NCI-H748 treated with DMSO at 0.1 percent for 48 hours (cell line): ENCODE results near the gene TIRAP.

Source experiments
- DNase-seq: peaks from one replicate; lab custom pipeline; 2025; lab: John Stamatoyannopoulos, UW

TIRAP gene

GRCh38 chr11:126327281-126328000 lies 44.5 kb downstream of the TIRAP start:
- DNase-seq = no peak

DNA sequence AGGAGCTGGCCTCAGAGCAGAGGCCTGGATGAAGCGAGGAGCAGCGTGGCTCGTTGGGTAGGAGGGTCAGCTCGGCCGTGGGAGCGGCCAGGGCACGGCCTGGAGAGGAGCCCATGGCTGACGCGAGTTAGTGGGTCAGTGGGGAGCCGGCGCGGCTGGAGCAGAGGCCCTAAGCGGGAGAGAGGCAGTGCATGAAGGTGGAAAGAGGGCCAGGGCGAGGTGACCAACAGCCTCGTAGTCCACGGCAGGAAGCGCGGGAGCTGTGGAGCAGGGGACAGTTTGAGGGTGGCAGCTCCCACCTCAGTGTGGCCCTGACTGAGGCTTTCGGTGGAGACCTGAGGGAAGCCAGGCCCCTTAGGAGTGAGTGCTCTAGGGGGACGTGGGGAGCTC lies 45.1 kb downstream of the TIRAP start:
- no peak for DNase-seq

- no peak for DNase-seq
Measured at GRCh38 chr11:126328444-126328843, 45.6 kb downstream of the TIRAP start.

DNA sequence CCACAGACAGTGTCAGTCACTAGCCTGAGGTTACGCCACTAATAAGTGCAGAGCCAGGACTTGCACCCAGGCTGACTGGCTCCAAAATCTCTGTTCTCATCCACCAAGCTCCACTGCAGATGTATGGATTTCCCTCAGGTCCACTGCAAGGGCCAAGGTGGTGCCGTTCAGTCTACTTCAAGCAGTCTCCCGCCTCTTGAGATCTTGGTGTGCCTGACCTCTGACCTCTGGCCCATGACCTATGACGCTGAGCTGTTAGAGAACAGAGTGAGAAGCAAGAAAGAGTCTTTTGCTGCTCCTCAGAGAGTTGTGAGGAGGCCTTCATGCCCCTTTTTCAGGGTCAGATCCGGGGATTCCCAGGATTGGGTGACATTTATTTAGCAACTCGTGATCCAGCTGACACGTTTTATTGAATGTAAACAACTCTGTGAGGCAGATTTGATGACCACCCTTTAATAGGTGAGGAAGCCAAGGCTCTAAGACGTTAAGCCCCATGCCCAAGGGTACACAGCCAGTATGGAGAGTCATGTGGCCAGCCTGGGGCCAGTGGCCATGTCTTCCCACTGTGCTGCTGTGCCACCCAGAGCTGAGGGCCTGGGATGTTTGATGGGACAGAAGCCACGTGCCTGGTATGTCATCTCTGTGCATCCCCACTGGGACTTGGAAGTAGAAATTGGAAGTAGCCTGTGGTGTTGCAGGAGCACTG lies 46.2 kb downstream of the TIRAP start:
- no peak for DNase-seq

DNA sequence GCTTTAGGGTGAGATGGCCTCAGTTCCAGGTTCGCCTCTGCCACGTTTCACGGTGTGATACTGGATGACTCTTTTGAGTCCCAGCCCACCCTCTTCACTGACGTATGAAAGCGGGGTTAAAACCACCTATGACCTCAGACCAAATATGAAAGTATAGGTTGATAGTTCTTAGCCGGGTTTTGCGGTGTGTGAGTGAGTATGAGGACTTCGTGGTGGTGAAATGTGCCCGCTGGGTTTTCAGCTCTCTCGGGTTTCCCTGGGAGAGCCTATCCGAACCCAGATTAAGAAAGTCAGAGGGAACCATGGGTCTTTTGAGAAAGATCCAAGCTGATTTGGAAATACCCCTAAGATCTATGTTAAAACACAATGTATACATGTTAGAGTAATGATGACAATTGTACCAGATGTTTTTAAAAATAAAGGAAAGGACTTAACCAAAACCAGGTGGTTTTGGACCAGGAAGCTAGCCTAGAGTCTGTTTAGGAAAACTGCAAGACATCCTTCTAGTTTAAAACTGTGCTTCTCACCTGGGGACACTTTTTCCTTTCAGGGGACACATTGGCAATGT lies 46.8 kb downstream of the TIRAP start:
- no peak for DNase-seq

GRCh38 chr11:126331286-126331685 lies 48.4 kb downstream of the TIRAP start:
- DNase-seq = no peak

- DNase-seq = no peak
Measured at GRCh38 chr11:126332221-126332711, 49.4 kb downstream of the TIRAP start.

DNA sequence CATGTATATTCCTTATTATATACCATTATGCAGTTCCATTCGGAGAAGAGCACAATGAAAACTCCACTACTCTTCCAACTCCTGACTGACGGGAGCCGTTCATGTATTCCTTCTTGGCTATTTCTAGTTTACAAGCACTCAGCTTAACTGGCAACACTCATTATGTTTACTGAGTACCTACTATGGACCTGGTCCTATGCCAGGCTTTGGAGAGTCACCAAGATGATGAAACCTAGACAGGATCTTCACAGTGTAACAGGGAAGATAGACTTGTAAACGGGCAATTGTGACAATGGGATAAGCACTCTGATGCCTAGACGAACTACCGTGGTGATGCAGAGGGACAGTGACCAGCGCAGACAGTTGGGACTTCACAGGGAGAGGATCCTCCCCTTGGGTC lies 50.2 kb downstream of the TIRAP start:
- no peak for DNase-seq

GRCh38 chr11:126334659-126335462 lies 52.0 kb downstream of the TIRAP start:
- no peak for DNase-seq

DNA sequence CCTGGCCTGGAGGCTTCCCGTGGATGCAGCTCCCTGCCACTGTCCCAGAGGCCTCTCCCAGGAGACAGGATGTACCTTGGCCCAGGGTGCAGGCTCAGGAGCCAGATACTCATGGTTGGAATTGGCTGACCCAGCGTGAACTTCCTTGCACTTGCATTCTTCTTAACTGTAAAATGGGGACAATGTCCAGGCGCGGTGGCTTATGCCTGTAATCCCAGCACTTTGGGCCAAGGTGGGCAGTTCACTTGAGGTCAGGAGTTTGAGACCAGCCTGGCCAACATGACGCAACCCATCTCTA lies 52.5 kb downstream of the TIRAP start:
- DNase-seq = no peak

DNA sequence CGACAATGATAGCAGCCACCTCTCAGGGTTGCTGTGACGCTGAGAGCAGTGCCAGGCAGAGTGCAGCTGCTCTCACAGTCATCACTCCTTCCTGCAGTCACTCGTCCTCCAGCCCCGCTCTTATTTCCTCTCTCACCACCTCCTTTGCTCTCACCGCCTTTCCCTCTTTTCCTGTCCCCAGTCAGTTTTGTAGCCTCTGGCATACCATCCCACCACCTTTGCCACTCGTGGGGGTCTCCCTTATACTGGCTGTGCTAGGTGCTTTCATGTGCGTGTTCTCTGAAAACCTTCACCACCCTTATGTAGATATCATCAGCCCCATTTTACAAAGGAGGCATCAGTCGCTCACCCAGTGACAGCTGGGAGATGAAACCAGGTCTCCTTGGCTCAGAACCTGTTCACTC lies 53.2 kb downstream of the TIRAP start:
- DNase-seq = no peak

- DNase-seq = no peak
Measured at GRCh38 chr11:126336671-126337101, 53.8 kb downstream of the TIRAP start.

GRCh38 chr11:126337126-126337473 lies 54.2 kb downstream of the TIRAP start:
- no peak for DNase-seq

GRCh38 chr11:126337474-126338241 lies 54.8 kb downstream of the TIRAP start:
- DNase-seq = no peak

DNA sequence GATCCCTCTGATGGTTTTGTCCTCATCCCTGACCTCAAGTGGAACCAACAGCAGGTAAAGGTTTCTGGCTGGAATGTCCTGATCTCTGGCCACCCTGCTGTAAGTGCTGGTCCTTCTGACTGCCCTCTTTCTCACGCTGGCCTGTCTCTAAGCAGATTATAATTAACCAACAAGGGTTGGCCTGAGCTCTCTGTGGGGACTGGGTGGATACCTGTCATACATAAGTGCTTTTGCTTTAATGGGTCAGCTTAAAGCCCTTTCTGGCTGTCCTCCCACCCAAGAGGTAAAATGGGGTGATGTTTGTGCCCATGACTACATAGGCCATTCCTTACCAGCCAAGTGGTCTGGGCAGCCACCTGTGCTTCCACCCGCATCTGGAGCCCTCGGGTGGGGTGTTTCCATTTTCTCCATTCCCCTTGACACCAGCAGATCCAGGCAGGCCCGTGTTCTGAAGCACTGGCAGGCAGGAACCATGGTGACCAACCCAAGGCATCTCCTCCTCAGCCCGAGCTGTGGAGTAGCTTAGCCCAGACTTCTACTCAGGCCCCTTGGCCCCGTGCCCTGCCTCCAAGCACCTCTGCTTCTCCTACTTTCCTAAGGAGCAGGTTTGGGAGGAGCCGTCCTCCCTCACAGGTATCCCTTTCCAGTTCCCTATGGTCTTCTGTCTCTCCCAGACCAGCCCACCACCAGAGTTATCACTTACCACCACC lies 55.6 kb downstream of the TIRAP start:
- no peak for DNase-seq

DNA sequence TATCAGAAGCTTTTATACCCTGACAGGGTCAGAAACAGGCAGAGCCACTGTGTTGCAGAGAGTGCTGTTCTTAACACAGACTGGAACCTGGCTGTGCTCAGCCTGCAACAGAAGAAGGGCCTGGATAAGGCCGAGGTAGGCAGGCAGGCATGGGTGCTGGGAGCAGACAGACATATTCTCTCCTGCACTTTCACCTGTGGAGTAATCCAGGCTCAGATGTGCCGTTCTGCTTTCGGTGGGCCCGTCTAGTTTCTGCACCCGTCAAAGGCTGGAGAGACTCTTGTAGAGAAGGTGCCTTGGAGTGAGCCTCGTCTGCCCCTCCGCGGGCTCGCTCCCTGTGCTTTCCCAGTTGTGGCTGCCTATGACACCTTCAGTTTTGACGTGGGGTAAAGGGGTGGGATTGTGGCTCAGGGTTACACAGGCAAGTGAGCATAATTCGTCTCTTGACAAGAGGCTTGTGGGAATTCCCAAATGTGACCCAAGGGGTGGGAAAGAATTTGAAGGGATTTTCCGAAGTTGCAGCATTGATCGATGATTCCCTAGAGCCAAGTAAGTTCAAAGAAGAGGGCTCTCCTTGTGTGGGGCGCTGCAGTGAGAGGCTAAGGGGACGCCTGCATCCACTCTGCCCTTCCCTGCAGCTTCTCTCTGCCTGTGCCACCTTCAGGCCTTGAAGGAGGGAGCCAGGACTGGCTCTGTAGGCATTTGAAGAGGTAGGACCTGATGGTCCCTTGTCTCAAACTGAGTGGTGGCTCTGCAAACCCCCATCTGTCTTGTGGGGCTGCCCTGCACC lies 56.4 kb downstream of the TIRAP start:
- DNase-seq = no peak

DNA sequence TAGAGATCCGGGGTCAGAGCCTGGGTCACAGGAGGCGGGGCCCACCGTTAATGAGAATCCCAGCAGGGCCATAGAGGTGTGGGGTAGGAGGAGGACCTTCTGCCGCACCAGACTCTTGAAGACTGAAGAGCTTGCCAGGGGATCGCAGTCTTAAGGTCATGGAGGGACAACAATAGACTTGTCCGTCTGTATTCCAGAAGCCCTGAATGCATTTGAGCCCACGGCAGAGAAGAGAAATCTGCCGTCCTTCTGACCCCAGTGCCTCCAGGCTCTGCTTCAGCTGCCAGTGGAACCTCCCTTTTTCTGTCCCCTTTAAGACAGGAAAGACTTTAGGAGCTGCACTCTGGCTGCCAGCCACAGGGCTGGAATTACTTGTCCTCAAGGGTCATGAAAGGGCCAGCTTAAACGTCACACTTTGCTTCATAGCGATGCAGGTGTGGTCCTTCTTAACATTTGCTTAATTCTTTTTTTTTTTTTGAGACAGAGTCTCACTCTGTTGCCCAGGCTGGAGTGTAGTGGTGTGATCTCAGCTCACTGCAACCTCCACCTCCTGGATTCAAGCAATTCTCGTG lies 57.1 kb downstream of the TIRAP start:
- DNase-seq = no peak

GRCh38 chr11:126340960-126341606 lies 58.2 kb downstream of the TIRAP start:
- DNase-seq = no peak

GRCh38 chr11:126341760-126342161 lies 58.9 kb downstream of the TIRAP start:
- DNase-seq = no peak

DNA sequence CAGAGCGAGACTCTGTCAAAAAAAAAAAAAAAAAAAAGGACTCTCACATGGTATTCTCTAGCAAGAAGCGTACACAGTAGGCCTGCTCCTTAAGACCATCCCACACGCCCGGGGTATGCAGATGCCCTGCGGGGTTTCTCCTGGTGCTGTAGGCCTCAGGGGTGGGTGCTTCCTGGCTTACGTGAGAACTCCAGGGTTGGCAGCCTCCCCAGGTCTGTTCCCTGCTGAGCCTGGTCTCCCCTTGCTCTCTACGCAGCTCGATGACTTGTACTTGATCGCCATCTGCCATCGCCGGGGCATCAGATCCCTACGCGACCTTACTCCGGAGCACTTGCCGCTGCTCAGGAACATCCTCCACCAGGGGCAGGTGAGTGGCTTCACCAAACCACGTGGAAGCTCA lies 60.2 kb downstream of the TIRAP start:
- no peak for DNase-seq
